ENCODE measurements around the gene C10orf90. TPM values are rescaled to one million over a fixed set of nuclear protein-coding genes. Genes with fewer than 3 reads are reported as not detected.

The C10orf90 gene
- total and polyA plus RNA-seq, 4 donors, result 0.05 to 0.25 TPM; not detected in 2

GRCh38 chr10:126474031-126474430 lies 196.5 kb downstream of the C10orf90 start (continued):
- no peak for TF ChIP-seq HNF4A (conservative IDR thresholded peaks at IDR 0.05)
- TF ChIP-seq FOXA1 (IDR thresholded peaks at IDR 0.05), result no peak
- no peak for TF ChIP-seq TAF1 (conservative IDR thresholded peaks at IDR 0.05)
- TF ChIP-seq NR2F2 (IDR thresholded peaks at IDR 0.05), result no peak
- TF ChIP-seq RAD21 (IDR thresholded peaks at IDR 0.05), result no peak
- TF ChIP-seq, protein P1, sequence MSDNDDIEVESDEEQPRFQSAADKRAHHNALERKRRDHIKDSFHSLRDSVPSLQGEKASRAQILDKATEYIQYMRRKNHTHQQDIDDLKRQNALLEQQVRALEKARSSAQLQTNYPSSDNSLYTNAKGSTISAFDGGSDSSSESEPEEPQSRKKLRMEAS (IDR thresholded peaks at IDR 0.05), result no peak

GRCh38 chr10:126470991-126471390 lies 199.5 kb downstream of the C10orf90 start:
- H3K27ac ChIP-seq (ENCODE audit: low read depth in 1 of 2, low read length in 2 of 2), result no peak overlapping the region
- H3K4me3 ChIP-seq (ENCODE audit: low read depth in 1 of 3, low read length in 3 of 3), result no peak overlapping the region
- H3K4me1 ChIP-seq (ENCODE audit: control insufficient read depth in 4 of 4, insufficient read depth in 4 of 4, low read length in 3 of 4), result no peaks in the 10 kb centered on the region
- no peak overlapping the region for H3K9ac ChIP-seq (ENCODE audit: low read depth in 1 of 2, low read length in 2 of 2)
- WGBS, result 64% methylated on average over 8 of the region's 8 CpGs
- DNase-seq (ENCODE audit: low spot score), result no peak
- peaks cover 0 to 4% (median 0%) of the 10 kb centered on the region in 4 donors for H3K27me3 ChIP-seq (ENCODE audit: control insufficient read depth in 4 of 4, insufficient read depth in 4 of 4, low read length in 3 of 4)
- no peak for TF ChIP-seq TAF1 (conservative IDR thresholded peaks at IDR 0.05)
- TF ChIP-seq FOXA1 (IDR thresholded peaks at IDR 0.05), result no peak
- no peak for TF ChIP-seq HNF4A (conservative IDR thresholded peaks at IDR 0.05)
- TF ChIP-seq, protein P1 (IDR thresholded peaks at IDR 0.05), result no peak
- no peak for TF ChIP-seq HNF4G (IDR thresholded peaks at IDR 0.05)
- no peak for TF ChIP-seq GABPA (IDR thresholded peaks at IDR 0.05 in 1 of 2, conservative IDR thresholded peaks at IDR 0.05 in 1 of 2)
- TF ChIP-seq REST (IDR thresholded peaks at IDR 0.05), result no peak
- TF ChIP-seq RAD21 (IDR thresholded peaks at IDR 0.05), result no peak
- no peak for TF ChIP-seq FOXA2 (IDR thresholded peaks at IDR 0.05)
- TF ChIP-seq, protein P2, sequence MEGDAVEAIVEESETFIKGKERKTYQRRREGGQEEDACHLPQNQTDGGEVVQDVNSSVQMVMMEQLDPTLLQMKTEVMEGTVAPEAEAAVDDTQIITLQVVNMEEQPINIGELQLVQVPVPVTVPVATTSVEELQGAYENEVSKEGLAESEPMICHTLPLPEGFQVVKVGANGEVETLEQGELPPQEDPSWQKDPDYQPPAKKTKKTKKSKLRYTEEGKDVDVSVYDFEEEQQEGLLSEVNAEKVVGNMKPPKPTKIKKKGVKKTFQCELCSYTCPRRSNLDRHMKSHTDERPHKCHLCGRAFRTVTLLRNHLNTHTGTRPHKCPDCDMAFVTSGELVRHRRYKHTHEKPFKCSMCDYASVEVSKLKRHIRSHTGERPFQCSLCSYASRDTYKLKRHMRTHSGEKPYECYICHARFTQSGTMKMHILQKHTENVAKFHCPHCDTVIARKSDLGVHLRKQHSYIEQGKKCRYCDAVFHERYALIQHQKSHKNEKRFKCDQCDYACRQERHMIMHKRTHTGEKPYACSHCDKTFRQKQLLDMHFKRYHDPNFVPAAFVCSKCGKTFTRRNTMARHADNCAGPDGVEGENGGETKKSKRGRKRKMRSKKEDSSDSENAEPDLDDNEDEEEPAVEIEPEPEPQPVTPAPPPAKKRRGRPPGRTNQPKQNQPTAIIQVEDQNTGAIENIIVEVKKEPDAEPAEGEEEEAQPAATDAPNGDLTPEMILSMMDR (IDR thresholded peaks at IDR 0.05; ENCODE audit: low read depth, low read length, missing input control), result no peak
- no peak for TF ChIP-seq NR2F2 (IDR thresholded peaks at IDR 0.05)
- TF ChIP-seq JUND (IDR thresholded peaks at IDR 0.05), result no peak
- TF ChIP-seq RXRA (IDR thresholded peaks at IDR 0.05), result no peak
- TF ChIP-seq, protein P3, sequence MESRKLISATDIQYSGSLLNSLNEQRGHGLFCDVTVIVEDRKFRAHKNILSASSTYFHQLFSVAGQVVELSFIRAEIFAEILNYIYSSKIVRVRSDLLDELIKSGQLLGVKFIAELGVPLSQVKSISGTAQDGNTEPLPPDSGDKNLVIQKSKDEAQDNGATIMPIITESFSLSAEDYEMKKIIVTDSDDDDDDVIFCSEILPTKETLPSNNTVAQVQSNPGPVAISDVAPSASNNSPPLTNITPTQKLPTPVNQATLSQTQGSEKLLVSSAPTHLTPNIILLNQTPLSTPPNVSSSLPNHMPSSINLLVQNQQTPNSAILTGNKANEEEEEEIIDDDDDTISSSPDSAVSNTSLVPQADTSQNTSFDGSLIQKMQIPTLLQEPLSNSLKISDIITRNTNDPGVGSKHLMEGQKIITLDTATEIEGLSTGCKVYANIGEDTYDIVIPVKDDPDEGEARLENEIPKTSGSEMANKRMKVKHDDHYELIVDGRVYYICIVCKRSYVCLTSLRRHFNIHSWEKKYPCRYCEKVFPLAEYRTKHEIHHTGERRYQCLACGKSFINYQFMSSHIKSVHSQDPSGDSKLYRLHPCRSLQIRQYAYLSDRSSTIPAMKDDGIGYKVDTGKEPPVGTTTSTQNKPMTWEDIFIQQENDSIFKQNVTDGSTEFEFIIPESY (IDR thresholded peaks at IDR 0.05), result no peak
- no peak for TF ChIP-seq SP1 (IDR thresholded peaks at IDR 0.05)
- no peaks in the 10 kb centered on the region for H3K9me3 ChIP-seq (ENCODE audit: control insufficient read depth in 4 of 4, low read length in 3 of 4)
- H3K36me3 ChIP-seq (ENCODE audit: control insufficient read depth in 4 of 4, insufficient read depth in 3 of 4, low read depth in 1 of 4, low read length in 3 of 4), result no peaks in the 10 kb centered on the region

All from liver (tissue), 9 donors.